ENCODE results near the gene TBC1D3G.
"Not testable (repeated sequence)": the region's sequence is repeated elsewhere in the genome, so short reads cannot be mapped to it uniquely, and the experiment has no call there.

The TBC1D3G gene

GRCh38 chr17:36323584-36323983, at the start of gene TBC1D3G:
TSS of gene TBC1D3G (plus strand) at chr17:36323884. CDS start at chr17:36325412, 1,528 bp downstream.
- DNase-seq: not testable (repeated sequence)

- not testable (repeated sequence) for DNase-seq
Observed at GRCh38 chr17:36283256-36283655, 40.4 kb upstream of the TBC1D3G start.

GRCh38 chr17:36284219-36284618, 39.5 kb upstream of the TBC1D3G start:
- DNase-seq: not testable (repeated sequence)

- not testable (repeated sequence) for DNase-seq
Observed at GRCh38 chr17:36289965-36290612, 33.6 kb upstream of the TBC1D3G start.

GRCh38 chr17:36295161-36295560, 28.5 kb upstream of the TBC1D3G start:
- DNase-seq: not testable (repeated sequence)

GRCh38 chr17:36315736-36316135, 7.9 kb upstream of the TBC1D3G start:
- not testable (repeated sequence) for DNase-seq

GRCh38 chr17:36362496-36362895, 38.8 kb downstream of the TBC1D3G start:
- DNase-seq: not testable (repeated sequence)

- DNase-seq: not testable (repeated sequence)
Observed at GRCh38 chr17:36375938-36376337, 52.3 kb downstream of the TBC1D3G start.

All from activated gamma-delta T cell treated with Interleukin-2 at 50 U/mL for 16 hours (primary cell).